ENCODE results near the gene ATP6V1A.

The ATP6V1A gene

DNA sequence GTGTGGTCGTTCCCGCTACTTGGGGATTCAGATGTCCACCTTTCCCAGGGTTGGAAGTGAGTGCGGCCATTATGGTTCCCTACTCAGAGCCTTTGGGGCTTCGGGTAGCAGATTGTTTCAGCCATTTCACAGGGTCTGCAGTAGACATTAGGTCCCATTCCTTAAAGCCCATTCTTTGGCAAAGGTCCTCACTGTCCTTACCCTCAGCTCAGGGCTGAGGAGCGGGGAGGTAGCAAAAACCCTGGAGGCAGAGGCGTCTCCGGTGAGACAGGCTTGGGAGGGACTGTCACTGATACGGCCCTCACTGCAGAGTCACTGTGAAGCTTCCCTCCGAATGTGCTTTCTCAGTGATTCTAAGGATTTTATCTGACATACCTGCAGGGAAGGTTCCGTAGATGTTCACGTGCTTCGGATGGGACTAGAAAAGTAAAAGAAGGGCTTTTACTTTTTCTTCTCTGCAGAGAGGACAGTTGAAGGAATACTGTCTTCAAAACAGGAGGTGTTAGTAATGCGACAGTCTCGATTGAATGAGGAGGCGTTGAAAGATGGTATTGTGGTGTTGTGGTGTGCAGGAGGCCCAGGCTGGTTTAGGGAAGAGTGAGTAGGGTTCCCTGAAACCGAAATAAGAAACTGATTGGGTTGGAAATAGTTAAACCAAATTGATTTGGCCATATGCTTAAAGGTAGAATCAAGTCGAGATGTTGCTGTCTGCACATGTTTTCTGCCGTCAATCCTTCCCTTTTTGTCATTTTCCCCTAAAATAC, 630 bp downstream of the ATP6V1A start:
- peak; percentile 63 to 64 for DNase-seq

- no peak for DNase-seq
Measured at GRCh38 chr3:113751141-113751540, 4.3 kb downstream of the ATP6V1A start.

- DNase-seq: no peak
Measured at GRCh38 chr3:113753376-113753985, 6.6 kb downstream of the ATP6V1A start.

DNA sequence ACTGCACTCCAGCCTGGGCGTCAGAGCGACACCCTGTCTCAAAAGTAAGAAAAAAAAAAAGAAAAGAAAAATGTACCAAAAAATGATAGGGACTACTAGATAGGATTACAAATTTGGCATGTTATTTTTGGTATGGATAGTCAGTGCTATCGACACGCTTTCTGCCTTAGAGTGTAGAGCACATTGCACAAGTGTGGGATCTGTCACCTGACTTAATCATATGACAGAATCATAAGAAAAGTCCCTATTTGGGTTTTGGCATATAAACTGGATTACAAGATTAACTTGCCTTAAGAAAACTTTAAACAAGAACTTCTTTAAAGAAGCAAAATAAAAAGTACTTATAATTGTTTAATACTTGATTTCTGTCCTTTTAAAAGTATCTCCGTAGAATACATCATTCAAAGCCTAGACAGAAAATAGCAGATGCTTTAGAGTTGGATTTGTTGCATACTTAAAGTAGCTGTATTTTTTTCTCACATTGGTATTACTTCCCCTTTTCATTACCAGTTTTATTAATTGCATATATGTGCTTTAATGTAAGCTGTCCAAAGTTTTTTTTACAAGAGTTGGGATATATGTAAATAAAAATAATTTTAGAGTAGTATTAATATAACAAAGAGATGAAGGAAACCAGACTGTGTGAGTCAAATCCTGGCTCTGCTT, 7.8 kb downstream of the ATP6V1A start:
- no peak for DNase-seq

DNA sequence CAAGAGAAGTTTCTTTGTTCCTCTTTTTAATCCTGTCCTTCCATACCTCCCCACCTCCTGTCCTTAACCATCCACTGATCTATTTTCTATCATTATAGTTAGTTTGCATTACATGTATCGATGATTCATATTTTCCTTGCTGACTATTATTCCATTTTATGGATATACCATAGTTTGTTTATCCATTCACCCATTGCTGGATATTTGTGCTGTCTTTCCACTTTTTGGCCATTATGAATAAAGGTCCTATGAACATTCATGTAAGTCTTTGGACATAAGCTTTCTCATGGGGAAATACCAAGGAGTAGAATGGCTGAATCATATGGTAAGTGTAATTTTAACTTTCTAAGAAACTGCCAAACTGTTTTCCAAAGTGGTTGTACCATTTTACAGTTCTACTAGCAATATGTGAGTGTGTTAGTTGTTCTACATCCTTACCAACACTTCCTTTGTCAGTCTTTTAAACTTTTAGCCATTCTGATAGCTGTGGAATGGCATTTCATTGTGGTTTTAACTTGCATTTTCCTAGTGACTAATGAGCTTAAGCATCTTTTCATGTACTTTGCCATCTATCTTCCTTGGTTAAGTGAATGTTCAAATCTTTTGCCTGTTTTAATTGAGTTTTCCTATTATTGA, 11.7 kb downstream of the ATP6V1A start:
- DNase-seq: no peak

DNA sequence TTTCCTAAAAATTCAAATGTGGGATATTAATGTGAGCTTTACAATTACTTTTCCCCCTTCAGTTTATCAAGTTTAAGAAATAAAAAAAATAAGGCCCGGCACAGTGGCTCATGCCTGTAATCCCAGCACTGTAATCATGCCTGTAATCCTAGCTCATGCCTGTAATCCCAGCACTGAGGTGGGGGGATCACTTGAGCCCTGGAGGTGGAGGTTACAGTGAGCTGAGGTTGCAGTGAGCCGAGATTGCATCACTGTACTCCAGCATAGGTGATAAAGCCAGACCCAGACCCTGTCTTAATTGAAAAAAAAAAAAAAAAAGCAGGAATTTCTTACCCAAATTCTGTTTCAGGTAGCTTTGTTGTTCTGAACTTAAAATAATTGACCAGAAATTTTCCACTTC, 17.9 kb downstream of the ATP6V1A start:
- no peak for DNase-seq

- DNase-seq: no peak
Measured at GRCh38 chr3:113769551-113769950, 22.7 kb downstream of the ATP6V1A start.

DNA sequence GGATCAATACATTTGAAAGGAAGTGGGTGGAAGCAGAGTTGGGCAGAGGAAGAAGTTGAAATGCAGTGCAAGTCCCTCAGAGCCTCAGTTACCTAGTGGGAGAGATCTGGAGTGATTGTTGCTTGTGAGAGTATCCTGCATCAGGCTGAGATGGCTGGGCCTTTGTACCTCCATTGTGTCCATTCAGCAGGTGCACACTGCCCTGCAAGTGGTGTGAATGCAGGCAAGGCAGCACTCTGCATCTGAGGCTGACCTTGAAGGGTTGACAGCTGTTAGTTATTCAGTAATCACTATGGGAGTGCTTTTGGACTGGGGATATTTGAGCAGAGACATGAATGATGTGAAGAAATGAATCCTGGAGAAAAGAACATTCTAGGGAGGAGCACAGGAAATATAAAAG, 25.2 kb downstream of the ATP6V1A start:
- DNase-seq: no peak

DNA sequence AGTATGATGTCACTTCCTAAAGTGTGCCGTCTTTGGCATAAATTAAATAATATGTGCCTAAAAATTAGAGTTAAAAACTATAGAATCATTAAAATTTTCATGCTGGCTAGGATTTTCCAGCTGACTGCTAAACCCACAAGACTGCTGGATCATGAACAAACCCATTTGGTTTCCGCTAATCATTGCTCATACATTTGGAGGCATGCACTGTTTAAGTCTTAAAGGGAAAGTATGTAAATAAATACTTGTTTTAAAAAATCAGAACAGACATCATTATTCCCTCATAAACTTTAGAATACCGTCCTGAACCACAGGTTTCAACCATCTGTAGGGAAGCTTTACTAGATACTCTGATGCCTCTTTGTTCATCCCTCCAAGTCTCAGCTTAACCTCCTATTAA, 26.5 kb downstream of the ATP6V1A start:
- no peak for DNase-seq

- DNase-seq: no peak
Measured at GRCh38 chr3:113775516-113775915, 28.7 kb downstream of the ATP6V1A start.

- no peak for DNase-seq
Measured at GRCh38 chr3:113776564-113776963, 29.7 kb downstream of the ATP6V1A start.

DNA sequence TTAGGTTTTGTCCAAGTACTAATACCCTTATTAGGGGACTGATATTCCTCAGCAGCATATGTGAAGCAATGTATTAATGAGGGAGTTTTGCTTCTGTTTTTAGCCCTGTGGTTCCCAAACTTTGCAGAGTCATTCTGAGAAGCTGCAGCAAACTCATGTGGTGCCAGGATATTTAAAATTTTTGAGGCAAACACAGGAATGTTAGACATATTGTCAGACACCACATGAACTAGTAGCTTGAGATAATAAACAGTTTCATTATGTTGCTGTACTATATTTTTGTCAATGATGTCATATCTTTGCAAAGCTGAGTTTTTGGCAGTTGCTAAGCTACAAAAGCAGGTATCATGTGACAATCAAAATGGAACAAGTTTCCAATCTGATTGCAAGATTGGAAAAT, 36.6 kb downstream of the ATP6V1A start:
- DNase-seq: no peak

- no peak for DNase-seq
Measured at GRCh38 chr3:113783980-113784379, 37.1 kb downstream of the ATP6V1A start.

DNA sequence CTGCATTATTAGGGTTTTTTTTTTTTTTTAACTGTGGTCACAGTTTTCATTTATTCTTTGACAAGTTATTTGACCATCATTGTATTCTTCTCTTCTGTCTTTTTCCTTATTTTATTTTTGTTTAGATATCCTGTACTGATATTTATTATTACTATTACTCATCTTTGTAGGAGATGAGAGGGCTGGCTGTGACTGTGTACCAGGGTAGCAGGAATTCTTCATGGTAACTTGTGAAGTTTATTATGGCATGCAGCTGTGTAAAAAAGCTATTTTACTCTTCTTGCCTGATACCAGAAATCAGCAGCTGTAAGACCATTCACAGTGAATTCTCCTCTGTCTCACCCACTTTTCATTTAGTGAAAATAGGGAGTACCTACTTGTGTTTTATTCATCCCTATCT, 44.5 kb downstream of the ATP6V1A start:
- DNase-seq: no peak

DNA sequence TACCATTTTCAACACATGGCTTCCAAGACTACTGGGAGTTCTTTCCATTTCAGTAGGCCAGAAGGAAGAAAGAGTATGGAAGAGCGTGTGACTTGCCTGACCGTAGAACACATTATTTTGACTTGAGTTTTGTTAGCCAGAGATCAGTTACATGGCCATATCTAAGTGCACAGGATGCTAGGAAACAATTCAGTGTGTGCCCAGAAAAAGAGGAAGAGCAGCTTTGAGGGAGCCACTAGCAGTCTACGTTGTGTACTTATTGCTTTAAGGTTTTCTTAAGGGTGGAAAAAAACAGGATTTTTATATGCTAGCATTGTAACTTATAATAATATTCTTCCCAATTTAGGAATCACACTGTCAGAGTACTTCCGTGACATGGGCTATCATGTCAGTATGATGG, 47.7 kb downstream of the ATP6V1A start:
- no peak for DNase-seq

DNA sequence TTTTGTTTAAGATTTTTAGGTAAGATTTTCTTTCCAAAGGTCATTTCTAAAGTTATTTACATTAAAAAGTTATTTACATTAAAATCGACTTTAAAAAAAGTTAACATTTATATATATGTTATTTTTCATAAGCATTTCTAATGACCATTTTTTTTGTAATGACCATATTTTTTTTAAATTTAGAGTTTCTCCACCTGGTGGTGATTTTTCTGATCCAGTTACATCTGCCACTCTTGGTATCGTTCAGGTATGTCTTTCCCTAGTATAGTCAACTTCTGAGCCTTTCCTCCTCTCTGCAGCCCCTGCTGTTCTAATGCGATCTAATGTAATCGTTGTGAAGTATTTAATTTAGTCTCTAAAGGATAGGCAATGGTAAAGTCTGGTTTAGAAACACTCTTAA, 48.9 kb downstream of the ATP6V1A start:
- DNase-seq: no peak

DNA sequence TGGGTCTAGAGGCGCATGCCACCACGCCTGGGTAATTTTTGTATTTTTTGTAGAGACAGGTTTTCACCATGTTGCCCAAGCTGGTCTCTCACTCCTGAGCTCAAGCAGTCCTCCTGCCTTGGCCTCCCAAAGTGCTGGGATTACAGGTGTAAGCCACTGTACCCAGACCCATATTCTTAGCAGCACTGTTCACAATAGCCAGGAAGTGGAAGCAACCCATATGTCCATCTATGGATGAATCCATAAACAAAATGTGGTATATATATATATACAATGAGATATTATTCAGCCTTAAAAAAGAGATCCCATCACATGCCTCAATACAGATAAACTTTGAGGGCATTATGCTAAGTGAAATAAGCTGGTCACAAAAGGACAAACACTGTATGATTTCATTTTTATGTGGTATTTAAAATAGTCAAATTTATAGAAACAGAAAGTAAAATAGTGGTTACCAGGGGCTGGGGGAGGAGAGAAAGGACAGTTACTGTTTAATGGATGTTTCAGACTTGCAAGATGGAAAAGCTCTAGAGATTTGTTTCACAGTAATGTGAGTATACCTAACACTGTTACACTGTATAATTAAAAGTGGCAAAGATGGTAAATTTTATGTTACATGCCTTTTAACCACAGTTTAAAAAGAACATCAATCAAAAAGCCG, 56.1 kb downstream of the ATP6V1A start:
- no peak for DNase-seq

DNA sequence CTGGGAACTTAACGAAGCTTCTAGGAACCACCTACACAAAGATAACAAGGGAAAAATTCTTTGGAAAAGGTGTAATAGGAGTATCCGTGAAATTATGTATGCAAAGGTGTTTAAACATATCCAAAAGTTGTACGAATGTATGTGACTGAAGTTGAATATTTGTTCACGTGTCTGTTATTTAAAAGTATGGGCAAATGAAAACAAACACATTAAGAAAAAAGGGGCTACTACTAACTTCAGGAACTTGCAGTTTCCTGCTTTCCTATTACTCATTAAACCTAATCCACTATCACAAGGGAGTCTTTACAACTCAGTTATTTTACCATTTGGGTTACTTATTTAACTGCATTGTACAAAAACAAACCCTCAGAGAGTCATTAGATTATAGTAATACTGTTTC, 57.8 kb downstream of the ATP6V1A start:
- DNase-seq: no peak

- DNase-seq: no peak
Measured at GRCh38 chr3:113805249-113805648, 58.4 kb downstream of the ATP6V1A start.

GRCh38 chr3:113812854-113813253, 66.0 kb downstream of the ATP6V1A start:
- no peak for DNase-seq

DNA sequence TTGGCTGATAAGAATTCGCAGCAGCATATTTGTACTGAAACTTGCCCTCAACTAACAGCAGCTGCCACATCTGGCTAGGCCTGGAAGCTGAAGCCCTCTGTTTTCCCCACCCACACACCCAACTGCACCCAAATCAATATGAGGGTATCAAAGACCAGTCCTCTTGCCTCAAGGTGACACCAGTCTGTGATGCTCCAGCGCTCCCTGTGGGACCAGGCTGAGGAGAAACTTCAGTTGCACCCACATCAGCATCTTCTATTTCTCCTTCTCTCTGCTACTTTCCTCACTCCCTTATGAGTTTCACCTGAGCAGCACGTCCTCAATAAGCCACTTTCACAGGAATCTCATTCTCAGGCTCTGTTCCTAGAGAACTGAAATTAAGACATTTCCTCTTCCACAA, 73.0 kb downstream of the ATP6V1A start:
- DNase-seq: no peak

DNA sequence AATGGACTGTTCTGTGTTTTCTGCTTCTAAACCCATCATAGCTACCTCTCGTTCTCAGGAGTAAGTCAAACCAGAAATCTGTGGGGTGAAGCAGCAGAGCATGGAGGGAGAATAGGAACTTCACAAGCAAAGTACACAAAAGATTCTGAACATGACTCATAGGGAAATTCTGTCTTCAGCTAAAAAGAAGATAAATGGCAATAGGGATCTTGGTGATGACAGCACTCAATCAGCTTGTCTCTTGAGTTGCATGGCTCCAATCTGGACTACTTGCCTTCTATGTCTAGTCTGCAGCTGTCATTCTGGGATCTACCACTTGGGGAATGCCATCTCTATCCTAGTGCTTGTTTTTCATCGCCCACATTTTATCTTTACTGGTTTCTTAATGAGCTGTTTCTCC, 78.3 kb downstream of the ATP6V1A start:
- no peak for DNase-seq

DNA sequence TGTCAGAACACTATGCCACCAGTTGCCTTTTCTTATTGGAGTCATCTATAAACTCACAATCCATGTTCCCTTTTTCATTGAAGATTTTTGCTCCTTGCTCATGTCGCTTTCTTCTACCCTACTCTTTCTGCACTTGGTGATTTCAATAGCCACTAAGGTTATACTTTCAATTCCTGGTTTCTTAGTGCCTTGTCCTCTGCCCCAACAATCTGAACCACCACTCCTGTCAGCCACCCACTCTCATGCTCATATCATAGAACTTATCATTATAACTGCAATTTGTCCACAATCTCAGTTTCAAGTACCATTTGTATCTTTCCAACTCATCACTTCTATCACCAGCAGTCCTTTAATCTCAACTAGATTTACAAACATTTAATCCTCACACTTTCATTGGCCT, 81.8 kb downstream of the ATP6V1A start:
- DNase-seq: no peak
